Uterus (tissue), 4 donors: ENCODE data around the gene PRSS21. TPM values are rescaled to one million over a fixed set of nuclear protein-coding genes. Genes with fewer than 3 reads are reported as not detected.

Experiments
- DNase-seq, 2 donors: peaks; one replicate each; pipeline ENCODE4 v3.0.0-alpha.2; 2019 to 2020
- H3K27ac ChIP-seq, 2 donors: fragments of 200-600 bp; sonication (generic); 1 replicate in 1 of 2; 2 replicates in 1 of 2; pipeline ENCODE4 v1.5.1; 2016 to 2018
- H3K27me3 ChIP-seq, 2 donors: fragments of 200-600 bp; sonication (generic); one replicate each; pipeline ENCODE4 v1.5.1; 2018 to 2019; ENCODE audit warnings: control low read depth in 1 of 2
- H3K36me3 ChIP-seq, 2 donors: fragments of 200-600 bp; sonication (generic); one replicate each; pipeline ENCODE4 v1.5.1; 2019; ENCODE audit warnings: control low read depth in 1 of 2
- H3K4me1 ChIP-seq, 2 donors: fragments of 200-600 bp; sonication (generic); one replicate each; pipeline ENCODE4 v1.5.1; 2018 to 2019; ENCODE audit warnings: control low read depth in 1 of 2
- H3K4me3 ChIP-seq, 2 donors: fragments of 200-600 bp; sonication (generic); 1 replicate in 1 of 2; 2 replicates in 1 of 2; pipeline ENCODE4 v1.5.1; 2018 to 2019; ENCODE audit warnings: mild to moderate bottlenecking in 1 of 2
- H3K9me3 ChIP-seq, 2 donors: fragments of 200-600 bp; sonication (generic); one replicate each; pipeline ENCODE4 v1.5.1; 2019; ENCODE audit warnings: control low read depth in 1 of 2
- POLR2A ChIP-seq, 2 donors: fragments of 450-650 bp; IDR thresholded peaks; one replicate each; pipeline ENCODE4 v1.6.1; 2016; ENCODE audit warnings: antibody characterized with exemption in 2 of 2, mild to moderate bottlenecking in 1 of 2, moderate library complexity in 1 of 2
- intact Hi-C: fragments of 100-400 bp; cut with DNase I; formaldehyde crosslinking; loops from one replicate; pipeline ENCODE4 v1.15.1; 2023; ENCODE audit warnings: low total_unique reads
- total RNA-seq, 4 donors: library from RNA; depleted of rRNA in 3 of 4; stranded (reverse); fragments of >200 nt in 3 of 4; gene quantifications; one replicate each; pipeline versions ENCODE4 v1.1.0 to v1.2.4, GENCODE V29; 2014 to 2023
- TF ChIP-seq, protein P1 (sequence below), 4 experiments: fragments of 200-600 bp in 2 of 4; fragments of 450-650 bp in 2 of 4; sonication (generic) in 2 of 4; IDR thresholded peaks; one replicate each; pipeline ENCODE4 v1.5.1; 2016 to 2019; ENCODE audit warnings: antibody characterized with exemption in 4 of 4, mild to moderate bottlenecking in 2 of 4, moderate library complexity in 1 of 4
- donor health status: DM: yes; HTN: yes; CAD: no.

The PRSS21 gene
- total RNA-seq, 4 donors from 2014 or later, result not detected

DNA sequence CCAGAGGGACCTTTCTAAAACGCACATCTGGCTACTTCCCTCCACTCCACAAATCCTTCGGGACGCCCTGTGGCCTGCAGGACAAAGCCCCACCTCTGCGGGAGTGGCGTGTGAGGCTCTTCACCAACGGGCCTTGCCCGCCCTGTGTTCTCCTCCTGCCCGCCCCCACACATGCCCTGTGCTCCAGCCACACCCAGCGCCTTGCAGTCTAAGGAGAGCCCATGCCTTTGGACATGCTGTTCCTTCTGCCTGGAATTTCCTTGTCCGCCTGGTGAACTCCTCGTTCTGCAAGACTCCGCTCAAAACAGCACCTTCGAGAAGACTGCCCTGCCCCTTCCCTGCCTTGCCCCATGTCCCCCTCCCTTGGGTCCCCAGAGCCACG is 47.4 kb upstream of the PRSS21 start:
- DNase-seq, result no peak
- H3K9me3 ChIP-seq, result no peaks in the 10 kb centered on the region
- peaks cover 0 to 13% of the 10 kb centered on the region in 2 donors for H3K4me1 ChIP-seq
- no peak overlapping the region for H3K4me3 ChIP-seq
- no peak overlapping the region for H3K27ac ChIP-seq
- H3K36me3 ChIP-seq, result no peaks in the 10 kb centered on the region
- TF ChIP-seq, protein P1, sequence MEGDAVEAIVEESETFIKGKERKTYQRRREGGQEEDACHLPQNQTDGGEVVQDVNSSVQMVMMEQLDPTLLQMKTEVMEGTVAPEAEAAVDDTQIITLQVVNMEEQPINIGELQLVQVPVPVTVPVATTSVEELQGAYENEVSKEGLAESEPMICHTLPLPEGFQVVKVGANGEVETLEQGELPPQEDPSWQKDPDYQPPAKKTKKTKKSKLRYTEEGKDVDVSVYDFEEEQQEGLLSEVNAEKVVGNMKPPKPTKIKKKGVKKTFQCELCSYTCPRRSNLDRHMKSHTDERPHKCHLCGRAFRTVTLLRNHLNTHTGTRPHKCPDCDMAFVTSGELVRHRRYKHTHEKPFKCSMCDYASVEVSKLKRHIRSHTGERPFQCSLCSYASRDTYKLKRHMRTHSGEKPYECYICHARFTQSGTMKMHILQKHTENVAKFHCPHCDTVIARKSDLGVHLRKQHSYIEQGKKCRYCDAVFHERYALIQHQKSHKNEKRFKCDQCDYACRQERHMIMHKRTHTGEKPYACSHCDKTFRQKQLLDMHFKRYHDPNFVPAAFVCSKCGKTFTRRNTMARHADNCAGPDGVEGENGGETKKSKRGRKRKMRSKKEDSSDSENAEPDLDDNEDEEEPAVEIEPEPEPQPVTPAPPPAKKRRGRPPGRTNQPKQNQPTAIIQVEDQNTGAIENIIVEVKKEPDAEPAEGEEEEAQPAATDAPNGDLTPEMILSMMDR (IDR thresholded peaks at IDR 0.05), result no peak
- TF ChIP-seq POLR2A (IDR thresholded peaks at IDR 0.05), result no peak
- no peaks in the 10 kb centered on the region for H3K27me3 ChIP-seq
- intact Hi-C loops, result no loop called here

DNA sequence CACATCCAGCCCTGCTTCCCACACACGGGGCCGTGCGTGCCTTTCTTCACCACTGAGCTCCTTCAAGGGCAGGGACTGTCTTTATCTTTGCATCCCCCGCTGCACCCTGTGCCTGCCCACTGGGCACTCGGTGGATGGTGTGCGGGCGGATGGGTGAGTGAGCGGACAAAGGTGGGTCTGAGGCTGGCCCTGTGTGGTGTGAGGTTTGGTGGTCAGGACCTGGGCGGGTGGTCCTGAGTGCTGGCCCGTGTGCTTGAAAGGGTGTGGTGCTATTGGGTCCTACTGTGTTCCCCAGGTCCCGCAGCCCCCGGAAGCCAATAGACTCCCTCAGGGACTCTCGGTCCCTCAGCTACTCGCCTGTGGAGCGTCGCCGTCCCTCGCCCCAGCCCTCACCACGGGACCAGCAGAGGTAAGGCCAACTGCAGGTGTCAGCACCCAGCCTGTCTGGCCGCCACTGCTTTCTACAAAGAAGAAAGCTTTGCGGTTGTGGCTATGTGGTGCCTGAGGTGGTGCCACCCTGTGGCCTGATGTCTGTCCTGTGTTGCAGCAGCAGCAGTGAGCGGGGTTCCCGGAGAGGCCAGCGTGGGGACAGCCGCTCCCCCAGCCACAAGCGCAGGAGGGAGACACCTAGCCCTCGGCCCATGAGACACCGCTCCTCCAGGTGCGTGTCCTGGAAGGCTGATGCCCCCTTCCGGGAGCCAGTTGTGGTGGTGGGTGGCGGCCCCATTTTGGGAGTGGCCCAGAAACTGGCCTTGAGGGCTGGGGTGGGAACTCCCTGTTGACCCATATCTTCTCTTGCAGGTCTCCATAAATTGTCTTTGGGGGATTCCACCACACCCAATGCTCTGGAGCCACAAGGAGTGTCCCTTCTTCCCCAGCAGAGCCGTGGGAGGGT is 46.7 kb upstream of the PRSS21 start:
- intact Hi-C loops, result no loop called here
- no peak for DNase-seq

DNA sequence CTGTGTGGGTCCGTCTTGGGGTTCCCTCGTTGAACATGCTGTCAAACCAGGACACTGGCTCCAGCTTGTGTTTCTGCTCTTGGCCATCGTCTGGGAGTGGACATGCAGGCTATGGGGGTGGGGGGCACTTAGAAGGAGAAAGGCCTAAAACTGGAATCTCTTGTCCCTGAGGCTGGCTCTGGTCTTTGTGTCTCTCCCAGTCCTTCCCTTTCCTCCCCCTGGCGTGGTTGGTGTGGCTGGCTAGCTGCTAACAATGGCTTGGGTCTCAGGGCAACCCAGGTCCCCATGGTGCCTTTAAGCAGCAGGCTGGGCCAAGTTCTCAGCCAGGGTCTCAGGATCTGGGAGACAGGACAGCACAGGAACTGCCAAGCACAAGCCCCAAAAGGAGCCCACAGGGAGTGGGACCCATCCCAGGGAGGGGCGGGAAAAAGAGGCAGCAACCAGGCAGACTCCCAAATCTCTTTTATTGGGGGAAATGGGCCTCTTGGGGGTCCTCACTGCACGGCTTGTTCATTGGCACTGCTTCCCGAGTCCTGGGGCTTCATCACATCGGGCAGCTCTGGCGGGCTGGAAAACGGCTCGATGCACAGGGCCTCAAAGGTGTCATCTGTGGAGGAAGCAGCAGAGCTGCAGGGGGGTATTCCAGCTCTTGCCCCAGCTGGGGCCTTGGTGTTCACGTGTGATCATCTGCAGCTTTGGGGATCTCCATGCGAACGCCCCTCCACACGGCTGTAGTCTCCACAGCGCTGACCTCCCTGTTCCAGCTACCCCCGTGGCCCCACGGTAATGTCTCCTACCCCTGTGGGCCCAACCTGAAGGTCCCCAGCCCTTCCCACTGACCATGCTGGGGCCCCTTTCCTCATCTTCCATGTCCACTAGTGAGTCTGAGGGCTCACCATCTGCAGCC is 45.3 kb upstream of the PRSS21 start:
- H3K9me3 ChIP-seq, result no peaks in the 10 kb centered on the region
- DNase-seq, result no peak
- H3K4me1 ChIP-seq, result peaks cover 0 to 13% of the 10 kb centered on the region in 2 donors
- no peaks in the 10 kb centered on the region for H3K27me3 ChIP-seq
- no peaks in the 10 kb centered on the region for H3K36me3 ChIP-seq
- no peak overlapping the region for H3K27ac ChIP-seq
- TF ChIP-seq, protein P1 (IDR thresholded peaks at IDR 0.05), result no peak
- TF ChIP-seq POLR2A (IDR thresholded peaks at IDR 0.05), result no peak
- no peak overlapping the region for H3K4me3 ChIP-seq
- intact Hi-C loops, result no loop called here

More for the DNA sequence above, 46.7 kb upstream of the PRSS21 start:
- H3K9me3 ChIP-seq, result no peaks in the 10 kb centered on the region
- H3K4me1 ChIP-seq, result peaks cover 0 to 13% of the 10 kb centered on the region in 2 donors
- H3K27me3 ChIP-seq, result no peaks in the 10 kb centered on the region
- no peak overlapping the region for H3K27ac ChIP-seq
- TF ChIP-seq POLR2A (IDR thresholded peaks at IDR 0.05), result no peak
- TF ChIP-seq, protein P1 (IDR thresholded peaks at IDR 0.05), result no peak
- no peak overlapping the region for H3K4me3 ChIP-seq
- no peaks in the 10 kb centered on the region for H3K36me3 ChIP-seq

DNA sequence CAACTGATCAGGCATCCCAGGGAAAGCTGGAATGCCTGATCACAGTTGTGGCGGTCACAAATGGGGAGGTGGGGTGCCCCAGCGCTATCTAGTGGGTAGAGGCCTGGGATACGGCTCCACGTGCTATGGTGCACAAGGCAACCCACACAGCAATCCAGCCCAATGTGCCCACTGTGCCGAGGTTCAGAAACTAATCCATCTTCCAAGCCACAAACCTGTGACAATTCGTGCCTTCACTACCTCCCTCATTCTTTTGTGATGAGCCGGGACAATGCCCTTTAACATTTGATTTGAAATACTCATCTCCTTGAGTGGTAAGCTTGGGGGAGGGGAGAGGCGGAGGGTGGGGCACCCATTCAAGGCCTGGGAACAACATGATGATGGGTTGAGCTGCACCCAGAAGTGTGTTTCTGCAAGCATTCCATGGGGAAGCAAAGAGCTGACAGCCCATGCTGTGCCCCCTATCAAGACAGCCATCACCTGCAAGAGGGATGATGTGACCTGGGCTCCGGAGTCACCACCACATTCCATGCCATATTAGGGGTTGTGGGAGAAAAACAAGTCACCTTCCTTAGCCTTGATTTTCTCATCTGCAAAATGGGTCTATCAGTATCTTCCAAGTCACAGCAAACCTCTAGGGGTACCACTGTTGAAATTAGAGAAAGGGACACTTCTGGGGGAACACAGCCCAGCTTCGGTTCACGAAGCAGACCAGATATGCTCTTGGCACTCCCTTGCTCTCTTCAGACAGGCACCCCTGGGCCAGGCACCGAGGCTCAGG is 43.7 kb upstream of the PRSS21 start:
- no peak for DNase-seq
- H3K27ac ChIP-seq, result no peak overlapping the region
- H3K27me3 ChIP-seq, result no peaks in the 10 kb centered on the region
- intact Hi-C loops, result no loop called here
- no peaks in the 10 kb centered on the region for H3K36me3 ChIP-seq
- TF ChIP-seq POLR2A (IDR thresholded peaks at IDR 0.05), result no peak
- TF ChIP-seq, protein P1 (IDR thresholded peaks at IDR 0.05), result no peak
- H3K9me3 ChIP-seq, result no peaks in the 10 kb centered on the region
- no peak overlapping the region for H3K4me3 ChIP-seq
- H3K4me1 ChIP-seq, result peaks cover 0 to 12% of the 10 kb centered on the region in 2 donors
